Ovary (tissue), 9 donors: ENCODE results near the gene CITED4. TPM values are rescaled to one million over a fixed set of nuclear protein-coding genes. Genes with fewer than 3 reads are reported as not detected.

Source experiments
- DNase-seq, 5 donors: peaks; one replicate each; pipeline ENCODE4 v3.0.0-alpha.2; 2019 to 2020
- H3K27ac ChIP-seq, 2 donors: fragments of 200-600 bp; one replicate each; pipeline versions ENCODE4 v1.5.1 to v1.8.0; 2019 to 2022
- H3K27me3 ChIP-seq: fragments of 200-600 bp; one replicate; pipeline ENCODE4 v1.8.0; 2022
- H3K36me3 ChIP-seq: fragments of 200-600 bp; sonication (generic); one replicate; pipeline ENCODE4 v1.5.1; 2019
- H3K4me1 ChIP-seq: one replicate; pipeline ENCODE4 v1.8.1; 2013; ENCODE audit warnings: mild to moderate bottlenecking, moderate library complexity; ENCODE audit not compliant: insufficient read depth
- H3K4me3 ChIP-seq: fragments of 200-600 bp; sonication (generic); one replicate; pipeline ENCODE4 v1.5.1; 2017
- H3K9me3 ChIP-seq, 2 donors: fragments of 200-600 bp in 1 of 2; sonication (generic) in 1 of 2; one replicate each; pipeline versions ENCODE4 v1.5.1 to v1.8.1; 2013 to 2019; ENCODE audit warnings: mild to moderate bottlenecking in 1 of 2, moderate library complexity in 1 of 2
- EP300 ChIP-seq: sonication (generic); formaldehyde crosslinking; IDR thresholded peaks from one replicate; pipeline ENCODE4 v1.6.1; 2017; ENCODE audit warnings: antibody characterized with exemption
- POLR2A ChIP-seq: fragments of 450-650 bp; IDR thresholded peaks from one replicate; pipeline ENCODE4 v1.6.1; 2017; ENCODE audit warnings: antibody characterized with exemption, mild to moderate bottlenecking, moderate library complexity
- WGBS, 3 donors: extraction: QIAGEN DNeasy Blood & Tissue Kit in 1 of 3; methylation state at CpG; one replicate each; pipeline versions ENCODE4 v1.1.5 to v1.1.7; 2013 to 2017; 5-methylcytosine and 5-hydroxymethylcytosine counted together
- intact Hi-C, 4 donors: fragments of 100-400 bp; cut with DNase I; formaldehyde crosslinking; loops; one replicate each; pipeline versions ENCODE4 v1.11.0 to v1.15.1; 2022 to 2023
- polyA plus RNA-seq, 2 donors: library from polyadenylated mRNA; stranded (reverse); fragments of 200-250 nt in 1 of 2; fragments of 350-450 nt in 1 of 2; fragmentation: Illumina TruSeq in 1 of 2; extraction: RNeasy Lipid Tissue Mini Kit (QIAGEN cat#74804) in 1 of 2; gene quantifications; one replicate each; pipeline ENCODE4 v1.2.3, GENCODE V29; 2013 to 2014
- total RNA-seq, 7 donors: library from RNA; depleted of rRNA in 2 of 7; stranded (reverse); fragments of >200 nt in 2 of 7; fragmentation: NEBNext Ultra II Directional in 3 of 7; extraction: Animal tissue kit (Norgen Biotek cat#: 25700) in 3 of 7; gene quantifications; one replicate each; pipeline versions ENCODE4 v1.1.0 to v1.2.4, GENCODE V29; 2016 to 2023
- TF ChIP-seq, protein P1 (sequence below), 3 donors: fragments of 450-650 bp in 2 of 3; fragments of 200-600 bp in 1 of 3; IDR thresholded peaks; one replicate each; pipeline versions ENCODE4 v1.5.1 to v1.8.0; 2016 to 2022; ENCODE audit warnings: antibody characterized with exemption in 3 of 3, mild to moderate bottlenecking in 1 of 3
- donor health status: DM: no; HTN: no; CAD: no; lungs with moderate emphysema.
- donor health status: DM: no; HTN: no; CAD: no.
- donor health status: Bipolar disorder and iron deficiency.
- donor health status: DM: yes; HTN: yes; CAD: no.
- donor health status: DM: no; HTN: no; CAD: no.
- donor health status: DM: yes; HTN: yes; CAD: no.

Gene CITED4
- total and polyA plus RNA-seq, 9 donors: 0.75 to 149 (median 24.2) TPM

GRCh38 chr1:40817791-40818263 lies 44.3 kb downstream of the CITED4 start:
- intact Hi-C loops: no loop called here
- WGBS, 3 donors: 48 to 76% (median 71%) methylated on average over 13 to 19 of the region's 19 CpGs
- no peaks in the 10 kb centered on the region for H3K36me3 ChIP-seq
- no peaks in the 10 kb centered on the region for H3K9me3 ChIP-seq
- H3K27me3 ChIP-seq: no peaks in the 10 kb centered on the region
- H3K4me1 ChIP-seq: peaks cover 4% of the 10 kb centered on the region
- H3K4me3 ChIP-seq: no peak overlapping the region
- H3K27ac ChIP-seq: no peak overlapping the region
- DNase-seq: no peak
- no peak for TF ChIP-seq EP300
- TF ChIP-seq, protein P1, sequence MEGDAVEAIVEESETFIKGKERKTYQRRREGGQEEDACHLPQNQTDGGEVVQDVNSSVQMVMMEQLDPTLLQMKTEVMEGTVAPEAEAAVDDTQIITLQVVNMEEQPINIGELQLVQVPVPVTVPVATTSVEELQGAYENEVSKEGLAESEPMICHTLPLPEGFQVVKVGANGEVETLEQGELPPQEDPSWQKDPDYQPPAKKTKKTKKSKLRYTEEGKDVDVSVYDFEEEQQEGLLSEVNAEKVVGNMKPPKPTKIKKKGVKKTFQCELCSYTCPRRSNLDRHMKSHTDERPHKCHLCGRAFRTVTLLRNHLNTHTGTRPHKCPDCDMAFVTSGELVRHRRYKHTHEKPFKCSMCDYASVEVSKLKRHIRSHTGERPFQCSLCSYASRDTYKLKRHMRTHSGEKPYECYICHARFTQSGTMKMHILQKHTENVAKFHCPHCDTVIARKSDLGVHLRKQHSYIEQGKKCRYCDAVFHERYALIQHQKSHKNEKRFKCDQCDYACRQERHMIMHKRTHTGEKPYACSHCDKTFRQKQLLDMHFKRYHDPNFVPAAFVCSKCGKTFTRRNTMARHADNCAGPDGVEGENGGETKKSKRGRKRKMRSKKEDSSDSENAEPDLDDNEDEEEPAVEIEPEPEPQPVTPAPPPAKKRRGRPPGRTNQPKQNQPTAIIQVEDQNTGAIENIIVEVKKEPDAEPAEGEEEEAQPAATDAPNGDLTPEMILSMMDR (IDR thresholded peaks at IDR 0.05): no peak
- no peak for TF ChIP-seq POLR2A

GRCh38 chr1:40815420-40815819 lies 46.7 kb downstream of the CITED4 start:
- intact Hi-C loops: no loop called here
- H3K36me3 ChIP-seq: no peaks in the 10 kb centered on the region
- no peak overlapping the region for H3K27ac ChIP-seq
- H3K4me1 ChIP-seq: peaks cover 4% of the 10 kb centered on the region
- no peak overlapping the region for H3K4me3 ChIP-seq
- WGBS, 3 donors: 61 to 79% (median 74%) methylated on average over 9 of the region's 9 CpGs
- no peak for TF ChIP-seq EP300
- TF ChIP-seq POLR2A: no peak
- TF ChIP-seq, protein P1 (IDR thresholded peaks at IDR 0.05): no peak
- DNase-seq: no peak
- H3K27me3 ChIP-seq: no peaks in the 10 kb centered on the region
- H3K9me3 ChIP-seq: no peaks in the 10 kb centered on the region

Other genes with a start within 250 kb of the CITED4 start
- 10 to 100 TPM in 1 of 7 donors, 1 to 10 TPM in 6; 1.3 to 12.6 (median 6.2) TPM for gene RIMS3, start 196.7 kb downstream of the CITED4 start, total RNA-seq
- gene RIMS3, start 196.7 kb downstream of the CITED4 start, polyA plus RNA-seq: 1 to 10 TPM; 1.4 to 4.4 TPM
- gene NFYC, start 170.7 kb downstream of the CITED4 start, total RNA-seq: 10 to 100 TPM; 28.8 to 65.6 (median 45.1) TPM
- gene NFYC, start 170.7 kb downstream of the CITED4 start, polyA plus RNA-seq: 10 to 100 TPM; 44.1 to 90.9 TPM
- 1 to 10 TPM in 2 of 7 donors, under 1 TPM in 5; 0.36 to 3.1 (median 0.84) TPM for gene KCNQ4, start 78.6 kb downstream of the CITED4 start, total RNA-seq
- gene KCNQ4, start 78.6 kb downstream of the CITED4 start, polyA plus RNA-seq: 1 to 10 TPM in 1 of 2 donors, under 1 TPM in 1; 0.73 to 1.1 TPM
- gene CTPS1, start 117.3 kb upstream of the CITED4 start, total RNA-seq: 10 to 100 TPM in 6 of 7 donors, 1 to 10 TPM in 1; 8.2 to 34.3 (median 22.6) TPM
- 10 to 100 TPM in 1 of 2 donors, 1 to 10 TPM in 1; 5.9 to 23.2 TPM for gene CTPS1, start 117.3 kb upstream of the CITED4 start, polyA plus RNA-seq
- gene SLFNL1, start 159.4 kb upstream of the CITED4 start, total RNA-seq: 1 to 10 TPM in 2 of 7 donors, under 1 TPM in 5; 0.55 to 1.2 (median 0.72) TPM
- gene SLFNL1, start 159.4 kb upstream of the CITED4 start, polyA plus RNA-seq: under 1 TPM; 0.05 to 0.23 TPM